Breast epithelium (tissue), 3 donors: ENCODE results near the gene MYO1D.

ENCODE experiments used
- CTCF ChIP-seq, 3 donors: fragments of 450-650 bp; IDR thresholded peaks; one replicate each; pipeline ENCODE4 v1.5.1; 2016 to 2017; ENCODE audit warnings: antibody characterized with exemption in 3 of 3, mild to moderate bottlenecking in 3 of 3, moderate library complexity in 3 of 3
- POLR2A ChIP-seq: fragments of 450-650 bp; IDR thresholded peaks from one replicate; pipeline ENCODE4 v1.6.1; 2016; ENCODE audit warnings: antibody characterized with exemption, mild to moderate bottlenecking, moderate library complexity
- POLR2AphosphoS5 ChIP-seq, 3 donors: sonication (generic); formaldehyde crosslinking; IDR thresholded peaks; one replicate each; pipeline ENCODE4 v1.6.1; 2017; ENCODE audit warnings: antibody characterized with exemption in 3 of 3

GRCh38 chr17:32610943-32611342 lies 266.0 kb downstream of the MYO1D start:
- no peak for TF ChIP-seq CTCF (IDR thresholded peaks at IDR 0.05)
- no peak for TF ChIP-seq POLR2A
- TF ChIP-seq POLR2AphosphoS5 (IDR thresholded peaks at IDR 0.05) = no peak
